Measurements from ENCODE around the gene FBXO47. TPM values are rescaled to one million over a fixed set of nuclear protein-coding genes. Genes with fewer than 3 reads are reported as not detected.

Gene FBXO47
- total and polyA plus RNA-seq, 2 of the 13 experiments (the other 11 are each of a cell fraction or from before 2014, with no cell fraction given): not detected

GRCh38 chr17:38890410-38890746, 76.8 kb downstream of the FBXO47 start:
- peaks cover 25% of the 10 kb centered on the region for H4K20me1 ChIP-seq (ENCODE audit: insufficient read depth, low read length)
- no peaks in the 10 kb centered on the region for H3K27me3 ChIP-seq (ENCODE audit: control insufficient read depth in 1 of 2, insufficient read depth in 2 of 2, low read length in 2 of 2)
- no peak overlapping the region for H2AFZ ChIP-seq (ENCODE audit: low read length)
- H3K27ac ChIP-seq (ENCODE audit: extremely low read length, insufficient read depth, low read length): no peak overlapping the region
- H3K4me3 ChIP-seq (replicated peaks in 1 of 3; ENCODE audit: insufficient read depth in 1 of 3, low read depth in 2 of 3, low read length in 3 of 3): no peak overlapping the region
- FAIRE-seq (no peak), DNase-seq (ENCODE audit: low spot score) (no peak), ATAC-seq (no peak)
- 97% methylated on average over 8 of the region's 8 CpGs for WGBS (ENCODE audit: low lambda C conversion rate)
- intact Hi-C loops (cut with micrococcal nuclease; ENCODE audit: unreplicated experiment) (no loop called here), in situ Hi-C loops (cut with HindIII; ENCODE audit: extremely low pct_ligation_motif_present, low pct_unique_long_range_greater_than_20kb) (no loop called here)
- ChIA-PET POLR2A (no interaction called here), CTCF (ENCODE audit: low intra/inter-chr PET ratio, low total read pairs) (no interaction called here)
- H3K9ac ChIP-seq (ENCODE audit: insufficient read depth, low read depth, low read length): no peak overlapping the region
- peaks cover 8% of the 10 kb centered on the region for H3K4me1 ChIP-seq (ENCODE audit: insufficient read depth, low read length)
- no TSS peak for BruUV-seq (replicated peaks)
- no peaks in the 10 kb centered on the region for H3K9me3 ChIP-seq (ENCODE audit: low read length)
- H3K4me2 ChIP-seq (ENCODE audit: low read depth, low read length): no peak overlapping the region
- TF ChIP-seq CBFB (CRISPR knock-in tag; IDR thresholded peaks at IDR 0.05) (no peak), EHMT2 (IDR thresholded peaks at IDR 0.05; ENCODE audit: borderline replicate concordance, low read depth, low read length) (no peak), KLF13 (CRISPR knock-in tag; IDR thresholded peaks at IDR 0.05) (no peak), ZNF556 (CRISPR knock-in tag; IDR thresholded peaks at IDR 0.05; ENCODE audit: borderline replicate concordance) (no peak), HNF1A (IDR thresholded peaks at IDR 0.05; ENCODE audit: low read depth) (no peak), HNF1A (CRISPR knock-in tag; IDR thresholded peaks at IDR 0.05; ENCODE audit: borderline replicate concordance) (no peak), GABPB1 (CRISPR knock-in tag; IDR thresholded peaks at IDR 0.05) (no peak), HOXA7 (CRISPR knock-in tag; IDR thresholded peaks at IDR 0.05) (no peak)
- TF ChIP-seq, protein P1, sequence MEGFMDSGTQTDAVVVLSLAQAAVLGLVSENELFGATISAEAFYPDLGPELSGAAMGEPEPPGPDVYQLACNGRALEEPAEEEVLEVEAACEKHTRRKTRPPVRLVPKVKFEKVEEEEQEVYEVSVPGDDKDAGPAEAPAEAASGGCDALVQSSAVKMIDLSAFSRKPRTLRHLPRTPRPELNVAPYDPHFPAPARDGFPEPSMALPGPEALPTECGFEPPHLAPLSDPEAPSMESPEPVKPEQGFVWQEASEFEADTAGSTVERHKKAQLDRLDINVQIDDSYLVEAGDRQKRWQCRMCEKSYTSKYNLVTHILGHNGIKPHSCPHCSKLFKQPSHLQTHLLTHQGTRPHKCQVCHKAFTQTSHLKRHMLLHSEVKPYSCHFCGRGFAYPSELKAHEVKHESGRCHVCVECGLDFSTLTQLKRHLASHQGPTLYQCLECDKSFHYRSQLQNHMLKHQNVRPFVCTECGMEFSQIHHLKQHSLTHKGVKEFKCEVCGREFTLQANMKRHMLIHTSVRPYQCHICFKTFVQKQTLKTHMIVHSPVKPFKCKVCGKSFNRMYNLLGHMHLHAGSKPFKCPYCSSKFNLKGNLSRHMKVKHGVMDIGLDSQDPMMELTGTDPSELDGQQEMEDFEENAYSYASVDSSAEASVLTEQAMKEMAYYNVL (CRISPR knock-in tag; IDR thresholded peaks at IDR 0.05; ENCODE audit: borderline replicate concordance): no peak
- TF ChIP-seq, protein P2, sequence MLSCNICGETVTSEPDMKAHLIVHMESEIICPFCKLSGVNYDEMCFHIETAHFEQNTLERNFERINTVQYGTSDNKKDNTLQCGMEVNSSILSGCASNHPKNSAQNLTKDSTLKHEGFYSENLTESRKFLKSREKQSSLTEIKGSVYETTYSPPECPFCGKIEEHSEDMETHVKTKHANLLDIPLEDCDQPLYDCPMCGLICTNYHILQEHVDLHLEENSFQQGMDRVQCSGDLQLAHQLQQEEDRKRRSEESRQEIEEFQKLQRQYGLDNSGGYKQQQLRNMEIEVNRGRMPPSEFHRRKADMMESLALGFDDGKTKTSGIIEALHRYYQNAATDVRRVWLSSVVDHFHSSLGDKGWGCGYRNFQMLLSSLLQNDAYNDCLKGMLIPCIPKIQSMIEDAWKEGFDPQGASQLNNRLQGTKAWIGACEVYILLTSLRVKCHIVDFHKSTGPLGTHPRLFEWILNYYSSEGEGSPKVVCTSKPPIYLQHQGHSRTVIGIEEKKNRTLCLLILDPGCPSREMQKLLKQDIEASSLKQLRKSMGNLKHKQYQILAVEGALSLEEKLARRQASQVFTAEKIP (CRISPR knock-in tag; IDR thresholded peaks at IDR 0.05; ENCODE audit: borderline replicate concordance): no peak
- H3K36me3 ChIP-seq (replicated peaks in 1 of 2; ENCODE audit: control insufficient read depth in 1 of 2, insufficient read depth in 2 of 2, low read length in 2 of 2): peaks cover 56 to 86% of the 10 kb centered on the region in 2 experiments
- peaks cover 23% of the 10 kb centered on the region for H3K79me2 ChIP-seq (ENCODE audit: insufficient read depth, low read length)

Data from HepG2 (cell line).